Keratinocyte (primary cell): Measurements from ENCODE around the gene RASGRF2. TPM values are rescaled to one million over a fixed set of nuclear protein-coding genes. Genes with fewer than 3 reads are reported as not detected.

Source experiments
- DNase-seq: peaks from one replicate; pipeline ENCODE4 v3.0.0-alpha.2; 2011; ENCODE audit warnings: low read depth, missing footprints, low spot score
- FAIRE-seq: peaks from 2 replicates; lab custom pipeline; 2011; peaks lifted over from hg19 to GRCh38; lab: Jason Lieb, UNC
- H2AFZ ChIP-seq: 2 replicates; pipeline ENCODE4 v1.6.0; 2012; ENCODE audit warnings: low read length, control low read depth, inconsistent platforms; ENCODE audit not compliant: control insufficient read depth
- H3K27ac ChIP-seq: 2 replicates; pipeline ENCODE4 v1.5.1; 2011; ENCODE audit warnings: low read length; ENCODE audit not compliant: control insufficient read depth, insufficient read depth
- H3K27me3 ChIP-seq: 3 replicates; pipeline ENCODE4 v1.6.0; 2011; ENCODE audit warnings: low read length; ENCODE audit not compliant: control insufficient read depth, insufficient read depth; ENCODE audit errors: extremely low read depth
- H3K36me3 ChIP-seq, 2 experiments: 2 replicates in 1 of 2; 3 replicates in 1 of 2; pipeline ENCODE4 v1.5.1; 2011; ENCODE audit warnings: low read length in 2 of 2, mild to moderate bottlenecking in 1 of 2; ENCODE audit not compliant: control insufficient read depth in 2 of 2, insufficient read depth in 2 of 2; ENCODE audit errors: extremely low read depth in 1 of 2
- H3K4me1 ChIP-seq: 3 replicates; pipeline ENCODE4 v1.5.1; 2011; ENCODE audit warnings: low read length; ENCODE audit not compliant: control insufficient read depth, insufficient read depth; ENCODE audit errors: extremely low read depth
- H3K4me2 ChIP-seq: 3 replicates; pipeline ENCODE4 v1.6.0; 2011; ENCODE audit warnings: low read depth, low read length; ENCODE audit not compliant: control insufficient read depth, insufficient read depth; ENCODE audit errors: extremely low read depth
- H3K4me3 ChIP-seq, 3 experiments: fragments of 200-600 bp in 1 of 3; sonication (generic) in 1 of 3; 2 replicates in 2 of 3; 3 replicates in 1 of 3; pipeline ENCODE4 v1.5.1; 2011 to 2016; ENCODE audit warnings: low read length in 3 of 3, mild to moderate bottlenecking in 3 of 3, control low read depth in 2 of 3, inconsistent platforms in 1 of 3, low read depth in 1 of 3, mixed read lengths in 1 of 3, mixed run types in 1 of 3, moderate library complexity in 1 of 3; ENCODE audit not compliant: control insufficient read depth in 2 of 3, insufficient read depth in 2 of 3; ENCODE audit errors: extremely low read depth in 1 of 3
- H3K79me2 ChIP-seq: 2 replicates; pipeline ENCODE4 v1.6.0; 2012; ENCODE audit warnings: low read length; ENCODE audit not compliant: control insufficient read depth, insufficient read depth
- H3K9ac ChIP-seq: 3 replicates; pipeline ENCODE4 v1.6.0; 2011; ENCODE audit warnings: low read length; ENCODE audit not compliant: control insufficient read depth, insufficient read depth; ENCODE audit errors: extremely low read depth
- H3K9me1 ChIP-seq: 3 replicates; pipeline ENCODE4 v1.6.0; 2011; ENCODE audit warnings: low read length; ENCODE audit not compliant: control insufficient read depth, insufficient read depth; ENCODE audit errors: extremely low read depth
- H3K9me3 ChIP-seq: 2 replicates; pipeline ENCODE4 v1.5.1; 2012; ENCODE audit warnings: low read depth, low read length; ENCODE audit not compliant: control insufficient read depth
- H4K20me1 ChIP-seq: 3 replicates; pipeline ENCODE4 v1.6.0; 2011; ENCODE audit warnings: low read length; ENCODE audit not compliant: control insufficient read depth, insufficient read depth; ENCODE audit errors: extremely low read depth
- EZH2 ChIP-seq: IDR thresholded peaks from one replicate; pipeline ENCODE4 v1.6.1; 2012; ENCODE audit warnings: inconsistent platforms, mild to moderate bottlenecking, low read length, moderate library complexity
- dilution Hi-C: fragments of 300-500 bp; cut with MboI; formaldehyde crosslinking; loops from one replicate; pipeline ENCODE4 v1.7.0; 2020; ENCODE audit warnings: low sequenced_read_pairs; ENCODE audit not compliant: extremely low pct_ligation_motif_present
- polyA plus RNA-seq, 5 experiments: library from polyadenylated mRNA; depleted of rRNA in 3 of 5; stranded (reverse) in 3 of 5; stranded (forward) in 1 of 5; unstranded in 1 of 5; fragments of >200 nt; gene quantifications; 1 replicate in 1 of 5; 2 replicates in 3 of 5; 3 replicates in 1 of 5; pipeline versions ENCODE4 v1.2.1 to v1.2.3, GENCODE V29; 2011 to 2012; ENCODE audit warnings: missing spikeins in 2 of 5, low read depth in 1 of 5, low replicate concordance in 1 of 5
- TF ChIP-seq, protein P1 (sequence below), 3 experiments: IDR thresholded peaks in 1 of 3; conservative IDR thresholded peaks in 1 of 3; optimal IDR thresholded peaks in 1 of 3; 2 replicates in 2 of 3; 3 replicates in 1 of 3; pipeline versions ENCODE3 to v1.5.1; 2011; ENCODE audit warnings: low read length in 3 of 3, mild to moderate bottlenecking in 3 of 3, moderate library complexity in 2 of 3, control low read depth in 1 of 3, inconsistent platforms in 1 of 3; ENCODE audit not compliant: insufficient read depth in 2 of 3; ENCODE audit errors: extremely low read depth in 1 of 3

RASGRF2 gene
- polyA plus RNA-seq, 1 donor (not counting 4 experiments of a cell fraction or from before 2014, with no cell fraction given) = 0.03 TPM

DNA sequence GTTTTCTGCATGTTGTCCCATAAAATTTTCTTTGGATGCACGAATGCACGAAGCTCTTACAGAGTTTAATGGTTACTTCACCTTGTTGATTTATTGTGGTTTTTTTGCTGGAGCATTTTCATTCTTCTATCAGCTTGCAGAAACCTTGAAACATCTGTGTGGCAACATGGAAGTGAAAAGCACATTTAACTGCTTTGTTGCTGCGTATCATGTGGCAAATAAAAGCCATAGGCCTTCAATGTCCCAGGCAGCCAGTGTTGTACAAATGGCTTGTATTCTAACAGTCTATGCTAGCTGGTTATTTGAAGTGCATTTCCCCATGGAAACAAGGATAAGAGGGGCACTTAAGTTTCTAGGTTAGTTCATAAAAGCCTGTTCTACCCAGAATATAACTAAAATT, 42.5 kb upstream of the RASGRF2 start:
- Histone ChIP-seq H3K4me3 (no peak overlapping the region), H3K9me1 (no peaks in the 10 kb centered on the region), H3K4me2 (no peak overlapping the region), H3K4me1 (peaks cover 3% of the 10 kb centered on the region), H3K79me2 (no peaks in the 10 kb centered on the region), H3K27me3 (no peaks in the 10 kb centered on the region), H2AFZ (no peak overlapping the region), H4K20me1 (no peaks in the 10 kb centered on the region), H3K9ac (no peak overlapping the region), H3K27ac (no peak overlapping the region), H3K36me3 (no peaks in the 10 kb centered on the region), H3K9me3 (no peaks in the 10 kb centered on the region)
- FAIRE-seq (no peak), DNase-seq (no peak)
- dilution Hi-C loops = no loop called here
- TF ChIP-seq EZH2 = no peak
- TF ChIP-seq, protein P1, sequence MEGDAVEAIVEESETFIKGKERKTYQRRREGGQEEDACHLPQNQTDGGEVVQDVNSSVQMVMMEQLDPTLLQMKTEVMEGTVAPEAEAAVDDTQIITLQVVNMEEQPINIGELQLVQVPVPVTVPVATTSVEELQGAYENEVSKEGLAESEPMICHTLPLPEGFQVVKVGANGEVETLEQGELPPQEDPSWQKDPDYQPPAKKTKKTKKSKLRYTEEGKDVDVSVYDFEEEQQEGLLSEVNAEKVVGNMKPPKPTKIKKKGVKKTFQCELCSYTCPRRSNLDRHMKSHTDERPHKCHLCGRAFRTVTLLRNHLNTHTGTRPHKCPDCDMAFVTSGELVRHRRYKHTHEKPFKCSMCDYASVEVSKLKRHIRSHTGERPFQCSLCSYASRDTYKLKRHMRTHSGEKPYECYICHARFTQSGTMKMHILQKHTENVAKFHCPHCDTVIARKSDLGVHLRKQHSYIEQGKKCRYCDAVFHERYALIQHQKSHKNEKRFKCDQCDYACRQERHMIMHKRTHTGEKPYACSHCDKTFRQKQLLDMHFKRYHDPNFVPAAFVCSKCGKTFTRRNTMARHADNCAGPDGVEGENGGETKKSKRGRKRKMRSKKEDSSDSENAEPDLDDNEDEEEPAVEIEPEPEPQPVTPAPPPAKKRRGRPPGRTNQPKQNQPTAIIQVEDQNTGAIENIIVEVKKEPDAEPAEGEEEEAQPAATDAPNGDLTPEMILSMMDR (optimal IDR thresholded peaks at IDR 0.05 in 1 of 3, IDR thresholded peaks at IDR 0.05 in 1 of 3, conservative IDR thresholded peaks at IDR 0.05 in 1 of 3; ENCODE audit: extremely low read depth in 1 of 3, insufficient read depth in 2 of 3, low read length in 3 of 3) = no peak

DNA sequence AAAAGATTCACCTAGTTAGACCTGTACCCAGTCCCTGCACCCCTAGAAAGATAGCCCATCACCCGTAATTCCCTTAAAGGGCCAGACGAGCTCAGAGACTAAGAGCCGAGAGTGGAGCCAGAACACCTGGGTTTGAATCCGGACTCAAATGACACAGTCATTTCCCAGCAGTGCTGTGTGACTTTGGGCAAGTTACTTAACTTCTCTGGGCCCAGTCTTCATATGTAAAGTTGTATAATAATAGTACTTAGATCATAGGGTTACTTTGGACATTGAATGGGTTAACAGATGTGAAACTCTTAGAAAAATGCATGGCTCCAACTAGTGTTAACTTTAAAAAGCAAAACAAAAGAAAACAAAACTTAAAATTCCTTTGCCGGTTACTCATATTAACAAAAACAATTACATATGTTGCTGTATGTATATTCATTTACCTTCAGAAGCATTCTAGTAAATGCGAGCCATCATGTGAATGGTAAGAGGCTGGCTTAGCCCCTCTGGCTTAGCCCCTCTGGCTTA, 40.4 kb upstream of the RASGRF2 start:
- H3K79me2 ChIP-seq = no peaks in the 10 kb centered on the region
- H3K4me2 ChIP-seq = no peak overlapping the region
- H3K27ac ChIP-seq = no peak overlapping the region
- H3K9me3 ChIP-seq = no peaks in the 10 kb centered on the region
- no peaks in the 10 kb centered on the region for H3K36me3 ChIP-seq
- no peaks in the 10 kb centered on the region for H3K9me1 ChIP-seq
- no peaks in the 10 kb centered on the region for H4K20me1 ChIP-seq
- no peak overlapping the region for H2AFZ ChIP-seq
- dilution Hi-C loops = no loop called here
- H3K27me3 ChIP-seq = no peaks in the 10 kb centered on the region
- FAIRE-seq = no peak
- no peak for TF ChIP-seq EZH2
- TF ChIP-seq, protein P1 (optimal IDR thresholded peaks at IDR 0.05 in 1 of 3, IDR thresholded peaks at IDR 0.05 in 1 of 3, conservative IDR thresholded peaks at IDR 0.05 in 1 of 3; ENCODE audit: extremely low read depth in 1 of 3, insufficient read depth in 2 of 3, low read length in 3 of 3) = no peak
- no peak overlapping the region for H3K9ac ChIP-seq
- no peak for DNase-seq
- H3K4me3 ChIP-seq = no peak overlapping the region
- H3K4me1 ChIP-seq = peaks cover 3% of the 10 kb centered on the region
